CD4-positive, alpha-beta memory T cell (primary cell): ENCODE measurements around the gene RBM12. TPM values are rescaled to one million over a fixed set of nuclear protein-coding genes. Genes with fewer than 3 reads are reported as not detected.

ENCODE experiments used
- CTCF ChIA-PET: fragments of 350-600 bp; sonication (Branson Sonifier 250); formaldehyde crosslinking; loops from one replicate; lab custom pipeline; 2021; ENCODE audit warnings: inconsistent platforms; ENCODE audit not compliant: partially characterized antibody; lab: Charles Lee
- POLR2A ChIA-PET: fragments of 350-600 bp; sonication (Branson Sonifier 250); formaldehyde crosslinking; loops from one replicate; lab custom pipeline; 2021; ENCODE audit not compliant: partially characterized antibody; lab: Charles Lee
- DNase-seq, 5 donors: peaks; one replicate each; pipeline versions ENCODE4 v3.0.0 to v3.0.0-alpha.2; 2020 to 2022; ENCODE audit warnings: mixed read lengths in 1 of 5
- H3K27ac ChIP-seq: one replicate; pipeline ENCODE4 v1.7.0; 2013; ENCODE audit warnings: low read depth, low read length
- H3K27me3 ChIP-seq: 2 replicates; pipeline ENCODE4 v1.7.0; 2013; ENCODE audit warnings: mild to moderate bottlenecking, low read length, moderate library complexity; ENCODE audit not compliant: insufficient read depth
- H3K36me3 ChIP-seq: 2 replicates; pipeline ENCODE4 v1.7.0; 2013; ENCODE audit warnings: mild to moderate bottlenecking, low read length, moderate library complexity; ENCODE audit not compliant: insufficient read depth
- H3K4me1 ChIP-seq: 2 replicates; pipeline ENCODE4 v1.7.0; 2013; ENCODE audit warnings: mild to moderate bottlenecking, low read length, moderate library complexity; ENCODE audit not compliant: insufficient read depth
- H3K4me3 ChIP-seq, 2 donors: one replicate each; pipeline ENCODE4 v1.7.0; 2013; ENCODE audit warnings: low read length in 2 of 2, mild to moderate bottlenecking in 1 of 2
- H3K9me3 ChIP-seq, 2 donors: one replicate each; pipeline ENCODE4 v1.7.0; 2013; ENCODE audit warnings: low read length in 2 of 2, control low read depth in 1 of 2; ENCODE audit not compliant: control insufficient read depth in 1 of 2
- H3K27ac Mint-ChIP-seq, 7 donors: one replicate each; pipeline ENCODE4 v1.8.0; 2020 to 2021; ENCODE audit warnings: mixed read lengths in 7 of 7, mild to moderate bottlenecking in 6 of 7, inconsistent platforms in 3 of 7, moderate library complexity in 3 of 7
- H3K27me3 Mint-ChIP-seq, 2 donors: one replicate each; pipeline ENCODE4 v1.8.0; 2020 to 2021; ENCODE audit warnings: mixed read lengths in 2 of 2
- H3K36me3 Mint-ChIP-seq, 2 donors: one replicate each; pipeline ENCODE4 v1.8.0; 2020 to 2021; ENCODE audit warnings: mixed read lengths in 2 of 2, inconsistent platforms in 1 of 2, mild to moderate bottlenecking in 1 of 2
- H3K4me1 Mint-ChIP-seq, 4 donors: one replicate each; pipeline ENCODE4 v1.8.0; 2020 to 2021; ENCODE audit warnings: mixed read lengths in 4 of 4, mild to moderate bottlenecking in 1 of 4
- H3K4me3 Mint-ChIP-seq, 8 donors: one replicate each; pipeline ENCODE4 v1.8.0; 2020 to 2021; ENCODE audit warnings: mixed read lengths in 8 of 8, mild to moderate bottlenecking in 7 of 8, moderate library complexity in 6 of 8, inconsistent platforms in 3 of 8
- H3K9me3 Mint-ChIP-seq, 8 donors: one replicate each; pipeline ENCODE4 v1.8.0; 2020 to 2021; ENCODE audit warnings: mixed read lengths in 8 of 8, mild to moderate bottlenecking in 5 of 8, inconsistent platforms in 3 of 8, moderate library complexity in 1 of 8
- intact Hi-C: fragments of 100-400 bp; cut with micrococcal nuclease; formaldehyde crosslinking; loops from one replicate; pipeline ENCODE4 v1.15.1; 2023
- polyA plus RNA-seq, 2 donors: library from polyadenylated mRNA; unstranded; fragments of 300-500 nt; fragmentation: Illumina TruSeq; gene quantifications; one replicate each; pipeline ENCODE4 v1.2.3, GENCODE V29; 2021
- total RNA-seq, 2 experiments: library from RNA; stranded (reverse); gene quantifications; one replicate each; pipeline ENCODE4 v1.2.3, GENCODE V29; 2021

The RBM12 gene
- total and polyA plus RNA-seq, 4 experiments from 2014 or later: 29.9 to 138 (median 91.0) TPM

DNA sequence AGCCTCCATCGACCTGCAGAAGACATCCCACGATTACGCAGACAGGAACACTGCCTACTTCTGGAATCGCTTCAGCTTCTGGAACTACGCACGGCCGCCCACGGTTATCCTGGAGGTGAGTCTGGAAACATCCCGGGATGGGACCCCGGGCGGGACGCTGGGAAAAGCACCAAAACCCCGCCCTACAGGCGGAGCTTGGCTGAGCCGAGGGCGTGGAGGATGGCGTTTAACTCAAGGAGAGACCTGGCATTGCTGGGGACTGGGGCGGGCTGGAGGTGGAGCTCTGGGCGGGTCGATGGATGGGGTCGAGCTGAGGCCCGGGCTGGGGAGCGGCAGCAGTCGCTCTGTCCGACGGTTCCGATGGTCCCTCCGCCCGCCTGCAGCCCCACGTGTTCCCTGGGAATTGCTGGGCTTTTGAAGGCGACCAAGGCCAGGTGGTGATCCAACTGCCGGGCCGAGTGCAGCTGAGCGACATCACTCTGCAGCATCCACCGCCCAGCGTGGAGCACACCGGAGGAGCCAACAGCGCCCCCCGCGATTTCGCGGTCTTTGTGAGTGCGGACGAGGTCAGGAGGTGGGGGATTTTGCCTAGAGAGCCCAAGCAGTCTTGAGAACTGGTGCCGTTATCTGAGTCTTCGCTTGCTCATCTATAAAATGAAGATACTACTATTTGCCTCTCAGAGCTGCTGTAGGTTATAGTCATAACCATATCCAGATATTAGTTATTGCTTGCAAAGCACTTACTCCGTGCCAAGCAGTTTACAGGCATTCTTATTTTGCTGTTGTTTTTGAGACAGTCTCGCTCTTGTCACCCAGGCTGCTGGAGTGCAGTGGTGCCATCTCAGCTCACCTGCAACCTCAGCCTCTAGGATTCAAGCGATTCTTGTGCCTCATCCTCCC lies 45.3 kb downstream of the RBM12 start:
- Histone ChIP-seq H3K27ac (peak overlapping the region; percentile 40), H3K27me3 (no peaks in the 10 kb centered on the region), H3K4me1 (peaks cover 39% of the 10 kb centered on the region), H3K36me3 (no peaks in the 10 kb centered on the region), H3K9me3 (no peaks in the 10 kb centered on the region), H3K4me3 (peak overlapping the region; percentile 36 to 75)
- CTCF ChIA-PET: interaction anchor here (0.7 to 5.3 kb wide), 21 partner anchors 8 to 335 kb away, joined by 3 to 33 read pairs (median 4); partner anchors contain the start of genes CPNE1, ERGIC3, RBM12 and RBM39
- POLR2A ChIA-PET: interaction anchor here (0.7 to 6.3 kb wide), 23 partner anchors 10 to 1626 kb away, joined by 3 to 97 read pairs (median 4); partner anchors contain the start of genes CPNE1, NFS1, PHF20 and RALY
- DNase-seq: peak; percentile 71 to 81 (median 76)
- peaks cover 0 to 7% of the 10 kb centered on the region in 2 donors for H3K36me3 Mint-ChIP-seq
- H3K27ac Mint-ChIP-seq: peak overlapping the region; percentile 83 to 99 (median 89)
- H3K27me3 Mint-ChIP-seq: peaks cover 0 to 3% of the 10 kb centered on the region in 2 donors
- peaks cover 0 to 3% (median 0%) of the 10 kb centered on the region in 8 donors for H3K9me3 Mint-ChIP-seq
- intact Hi-C loops: loop anchor here (5.0 kb wide), 1 partner anchor 333 kb away; the partner anchor contains the start of gene SCAND1
- H3K4me3 Mint-ChIP-seq: peak overlapping the region; percentile 84 to 97 (median 90)
- peaks cover 17 to 47% (median 33%) of the 10 kb centered on the region in 4 donors for H3K4me1 Mint-ChIP-seq

DNA sequence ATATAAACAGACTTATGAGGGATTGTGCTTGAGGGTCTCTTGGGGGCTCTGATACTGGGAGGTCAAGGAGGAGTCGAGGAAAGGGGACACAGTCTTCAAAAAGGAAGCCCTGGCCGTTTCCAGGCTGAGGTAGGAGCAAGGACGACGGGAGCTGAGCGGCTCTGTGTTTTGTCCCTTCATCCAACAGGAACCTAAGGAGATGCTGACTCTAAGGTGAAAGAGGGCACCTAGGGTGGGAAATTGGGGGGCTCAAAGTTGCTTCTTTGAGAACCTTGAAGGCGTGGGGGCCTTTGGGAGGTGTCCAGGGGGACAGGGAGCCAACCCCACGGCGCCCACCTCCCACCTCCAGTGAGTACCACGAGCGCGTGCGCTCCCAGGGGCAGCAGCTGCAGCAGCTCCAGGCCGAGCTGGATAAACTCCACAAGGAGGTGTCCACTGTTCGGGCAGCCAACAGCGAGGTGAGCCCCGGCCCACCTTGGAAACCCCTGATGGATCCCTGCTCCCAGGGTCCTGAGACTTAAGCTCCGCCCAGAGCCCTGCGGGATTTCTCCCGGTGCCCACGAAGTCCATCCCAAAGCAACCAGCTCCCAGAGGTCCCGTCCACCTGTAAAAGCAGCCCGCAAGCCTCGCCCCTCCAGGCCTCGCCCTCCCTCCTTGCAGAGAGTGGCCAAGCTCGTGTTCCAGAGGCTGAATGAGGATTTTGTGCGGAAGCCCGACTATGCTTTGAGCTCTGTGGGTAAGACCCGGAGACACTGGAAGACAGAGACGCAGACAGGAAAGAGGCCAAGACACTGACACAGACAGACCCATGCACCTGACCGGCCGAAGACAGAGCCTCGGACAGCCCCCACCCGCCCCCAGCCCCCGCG lies 46.2 kb downstream of the RBM12 start:
- peaks cover 0 to 7% of the 10 kb centered on the region in 2 donors for H3K36me3 Mint-ChIP-seq
- Histone ChIP-seq H3K36me3 (no peaks in the 10 kb centered on the region), H3K27me3 (no peaks in the 10 kb centered on the region), H3K4me3 (peak overlapping the region; percentile 45 to 47), H3K4me1 (peaks cover 39% of the 10 kb centered on the region), H3K9me3 (no peaks in the 10 kb centered on the region), H3K27ac (peak overlapping the region; percentile 20)
- ChIA-PET CTCF (interaction anchor here (0.6 to 5.3 kb wide), 19 partner anchors 7 to 336 kb away, joined by 3 to 33 read pairs (median 4); partner anchors contain the start of genes CPNE1, ERGIC3, RBM12 and SCAND1), POLR2A (interaction anchor here (0.7 to 6.3 kb wide), 19 partner anchors 12 to 1625 kb away, joined by 3 to 97 read pairs (median 5); partner anchors contain the start of genes CPNE1, NFS1, PHF20 and RALY)
- H3K4me3 Mint-ChIP-seq: peak overlapping the region; percentile 84 to 97 (median 90)
- peak in 3 of 5 donors; percentile 23 to 52 (median 24) for DNase-seq
- peaks cover 17 to 47% (median 34%) of the 10 kb centered on the region in 4 donors for H3K4me1 Mint-ChIP-seq
- H3K27me3 Mint-ChIP-seq: peaks cover 0 to 3% of the 10 kb centered on the region in 2 donors
- H3K27ac Mint-ChIP-seq: peak overlapping the region; percentile 81 to 99 (median 86)
- intact Hi-C loops: loop anchor here (5.0 kb wide), 1 partner anchor 334 kb away; the partner anchor contains the start of gene SCAND1
- H3K9me3 Mint-ChIP-seq: peaks cover 0 to 3% (median 0%) of the 10 kb centered on the region in 8 donors

DNA sequence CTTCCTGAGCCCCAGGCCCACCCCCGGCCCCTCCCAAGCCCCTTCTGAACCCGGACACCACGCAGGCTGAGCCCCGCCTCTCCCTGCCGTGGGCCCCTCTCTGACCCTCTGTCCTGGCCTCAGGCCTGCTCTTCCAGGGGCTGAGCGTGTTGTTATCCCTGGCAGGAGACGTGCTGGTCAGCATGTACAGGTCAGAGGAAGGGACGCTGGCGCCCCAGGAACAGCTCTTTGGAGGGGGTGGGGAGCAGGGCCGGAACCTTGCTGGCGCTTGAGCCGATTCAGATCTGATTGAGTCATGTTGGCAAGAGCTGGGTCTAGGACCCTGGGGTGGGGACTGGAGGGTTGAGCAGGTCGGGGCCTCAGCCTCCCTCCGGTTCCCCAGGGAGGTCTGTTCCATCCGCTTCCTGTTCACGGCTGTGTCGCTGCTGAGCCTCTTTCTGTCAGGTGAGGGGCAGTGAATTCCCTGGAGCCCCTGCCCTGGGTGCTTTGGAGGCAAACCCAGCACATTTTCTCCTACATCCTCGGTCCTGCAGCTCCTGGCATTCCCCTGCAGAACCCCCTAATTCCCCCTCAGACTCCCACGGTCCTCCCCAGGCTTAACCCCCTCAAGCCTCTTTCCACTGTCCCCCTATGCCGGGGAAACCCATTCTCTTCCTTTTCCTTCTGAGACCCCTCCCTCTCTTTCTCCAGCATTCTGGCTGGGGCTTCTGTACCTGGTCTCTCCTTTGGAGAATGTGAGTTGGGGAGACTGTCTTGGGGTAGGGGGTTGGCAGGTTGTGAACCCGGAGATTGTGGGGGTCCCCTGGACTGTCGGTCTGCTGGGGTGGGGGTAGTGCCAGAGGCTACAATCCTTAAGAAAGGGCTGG lies 47.1 kb downstream of the RBM12 start:
- H3K27me3 ChIP-seq: no peaks in the 10 kb centered on the region
- H3K4me3 ChIP-seq: peak overlapping the region; percentile 47 to 56
- POLR2A ChIA-PET: interaction anchor here (1.3 to 6.3 kb wide), 10 partner anchors 15 to 340 kb away, joined by 4 to 97 read pairs (median 17); partner anchors contain the start of genes CPNE1, ERGIC3, MMP24OS and NFS1
- no peak overlapping the region for H3K27ac ChIP-seq
- H3K36me3 Mint-ChIP-seq: peaks cover 0 to 7% of the 10 kb centered on the region in 2 donors
- peaks cover 0 to 3% of the 10 kb centered on the region in 2 donors for H3K27me3 Mint-ChIP-seq
- peak; percentile 15 to 72 (median 25) for DNase-seq
- peaks cover 0 to 3% (median 0%) of the 10 kb centered on the region in 8 donors for H3K9me3 Mint-ChIP-seq
- H3K9me3 ChIP-seq: no peaks in the 10 kb centered on the region
- H3K4me1 ChIP-seq: peaks cover 39% of the 10 kb centered on the region
- H3K4me1 Mint-ChIP-seq: peaks cover 17 to 47% (median 34%) of the 10 kb centered on the region in 4 donors
- intact Hi-C loops: loop anchor here (2.0 to 5.0 kb wide), 3 partner anchors 155 to 335 kb away; partner anchors contain the start of genes CEP250, PHF20 and SCAND1
- H3K4me3 Mint-ChIP-seq: peak overlapping the region; percentile 73 to 97 (median 88)
- CTCF ChIA-PET: interaction anchor here (2.3 to 5.3 kb wide), 2 partner anchors 12 to 16 kb away, joined by 10 to 33 read pairs; no protein-coding TSS in a partner anchor
- H3K27ac Mint-ChIP-seq: peak overlapping the region; percentile 73 to 99 (median 91)
- no peaks in the 10 kb centered on the region for H3K36me3 ChIP-seq

DNA sequence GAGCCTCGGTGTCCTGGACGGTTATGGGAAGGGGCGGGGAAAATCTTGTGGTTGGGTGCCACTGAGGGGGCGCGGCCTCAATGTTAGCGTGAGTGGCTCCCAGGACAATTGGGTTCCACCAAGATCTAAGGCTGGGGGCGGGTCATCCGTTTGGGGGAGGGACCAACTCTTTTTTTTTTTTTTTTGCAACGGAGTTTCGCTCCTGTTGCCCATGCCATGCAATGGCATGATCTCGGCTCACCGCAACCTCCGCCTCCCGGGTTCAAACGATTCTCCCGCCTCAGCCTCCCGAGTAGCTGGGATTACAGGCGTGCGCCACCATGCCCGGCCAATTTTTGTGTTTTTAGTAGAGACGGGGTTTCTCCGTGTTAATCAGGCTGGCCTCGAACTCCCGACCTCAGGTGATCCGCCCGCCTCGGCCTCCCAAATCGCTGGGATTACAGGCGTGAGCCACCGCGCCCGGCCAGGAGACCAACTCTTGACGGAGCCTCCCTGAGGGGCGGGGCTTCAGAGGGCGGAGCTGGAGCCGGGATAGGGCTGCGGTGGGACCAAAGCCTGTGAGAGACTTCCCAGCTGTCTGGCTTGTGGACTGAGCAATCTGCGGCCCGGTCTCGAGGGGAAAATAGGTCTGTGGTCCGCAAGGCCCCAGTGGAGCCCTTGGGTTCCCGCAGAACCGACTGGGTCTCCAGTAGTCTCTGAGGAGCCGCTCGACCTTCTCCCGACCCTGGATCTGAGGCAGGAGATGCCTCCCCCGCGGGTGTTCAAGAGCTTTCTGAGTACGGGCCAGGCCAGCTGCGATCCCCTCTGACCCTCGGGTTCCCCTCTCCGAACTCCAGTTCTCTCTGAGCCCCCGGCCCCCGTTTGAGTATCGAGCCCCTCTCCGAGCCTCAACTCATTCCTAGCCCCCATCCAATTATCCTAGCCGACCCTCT lies 48.0 kb downstream of the RBM12 start:
- H3K4me1 Mint-ChIP-seq: peaks cover 17 to 47% (median 34%) of the 10 kb centered on the region in 4 donors
- peak overlapping the region; percentile 84 to 97 (median 88) for H3K4me3 Mint-ChIP-seq
- peaks cover 0 to 7% of the 10 kb centered on the region in 2 donors for H3K36me3 Mint-ChIP-seq
- no peaks in the 10 kb centered on the region for H3K36me3 ChIP-seq
- no peak overlapping the region for H3K27ac ChIP-seq
- H3K4me3 ChIP-seq: peak overlapping the region; percentile 23 to 56
- H3K9me3 ChIP-seq: no peaks in the 10 kb centered on the region
- H3K4me1 ChIP-seq: peaks cover 39% of the 10 kb centered on the region
- peaks cover 0 to 3% of the 10 kb centered on the region in 2 donors for H3K27me3 Mint-ChIP-seq
- CTCF ChIA-PET: interaction anchor here (0.6 to 5.3 kb wide), 9 partner anchors 11 to 824 kb away, joined by 3 to 33 read pairs (median 3); no protein-coding TSS in a partner anchor
- intact Hi-C loops: loop anchor here (1.0 to 5.0 kb wide), 9 partner anchors 15 to 336 kb away; partner anchors contain the start of genes CEP250, CPNE1, ERGIC3 and NFS1
- peaks cover 0 to 3% (median 0%) of the 10 kb centered on the region in 8 donors for H3K9me3 Mint-ChIP-seq
- peak overlapping the region; percentile 93 to 100 (median 96) for H3K27ac Mint-ChIP-seq
- DNase-seq: peak in 2 of 5 donors; percentile 77 to 98
- H3K27me3 ChIP-seq: no peaks in the 10 kb centered on the region
- POLR2A ChIA-PET: interaction anchor here (0.8 to 6.3 kb wide), 19 partner anchors 8 to 339 kb away, joined by 3 to 97 read pairs (median 7); partner anchors contain the start of genes CPNE1, ERGIC3, MMP24OS and NFS1
